A549 treated with AZD9567 at 1 μM for 4 hours (cell line): ENCODE data around the gene BMP4. TPM values are rescaled to one million over a fixed set of nuclear protein-coding genes. Genes with fewer than 3 reads are reported as not detected.

Source experiments
- total RNA-seq: library from RNA; stranded (reverse); fragments of 200-300 nt; extraction: Qiagen RNA extraction; gene quantifications from 5 replicates; pipeline ENCODE4 v1.2.3, GENCODE V29; 2022; ENCODE audit not compliant: insufficient read depth

Gene BMP4
- total RNA-seq, result 1.4 to 2.2 TPM (median 1.8 TPM) in 5 replicates

DNA sequence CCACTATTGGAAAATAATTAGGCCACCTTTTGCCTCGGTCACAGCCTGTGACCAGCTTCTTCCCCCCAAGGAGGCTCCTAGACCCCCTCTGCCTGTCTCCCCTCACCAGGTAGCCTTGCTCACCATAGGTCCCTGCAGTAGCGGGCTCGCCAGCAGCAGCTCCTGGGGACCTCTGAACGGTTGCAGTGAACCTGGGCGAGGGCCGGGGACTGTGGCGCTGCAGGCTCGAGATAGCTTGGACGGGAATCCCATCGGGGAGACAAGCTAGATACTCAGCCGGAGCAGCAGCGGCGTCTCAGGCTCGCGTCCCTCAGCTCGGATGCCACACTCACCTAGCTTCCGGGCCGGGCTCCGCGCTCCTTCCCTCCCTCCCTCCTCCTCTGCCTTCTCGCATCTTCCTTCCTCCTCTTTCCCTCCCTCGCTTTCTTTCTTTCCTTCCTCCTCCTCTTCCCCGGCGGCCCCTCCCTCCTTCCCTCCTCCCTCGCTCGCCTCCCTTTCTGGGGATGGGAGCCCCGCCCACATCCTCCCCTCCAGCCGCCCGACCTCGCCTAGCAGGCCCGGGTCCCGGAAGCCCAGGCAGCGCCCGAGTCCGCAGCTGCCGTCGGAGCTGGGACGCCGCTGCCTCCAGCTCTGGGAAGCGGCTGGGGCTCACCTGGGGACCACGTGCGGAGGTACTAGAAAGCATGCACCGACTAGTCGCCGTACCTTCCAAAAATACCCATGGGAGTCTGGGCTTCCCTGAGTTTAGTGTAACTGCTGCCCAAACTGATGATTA lies at the start of gene BMP4:
BMP4 (minus strand) TSS at position 399 of the 775 bp plus-strand sequence. CDS start 4,603 bp downstream, outside the sequence.

